ENCODE results near the gene RIMKLB.

Gene RIMKLB

GRCh38 chr12:8813572-8814357 is 116.0 kb downstream of the RIMKLB start:
- Histone ChIP-seq H3K27me3 (ENCODE audit: insufficient read depth, poor library complexity, severe bottlenecking) (no peaks in the 10 kb centered on the region), H3K27ac (replicated peaks) (no peak overlapping the region), H3K4me3 (replicated peaks; ENCODE audit: insufficient read depth, low read length) (no peak overlapping the region)
- no peak for DNase-seq (ENCODE audit: low read depth in 1 of 2, low spot score in 1 of 2)
- TF ChIP-seq, protein P1, sequence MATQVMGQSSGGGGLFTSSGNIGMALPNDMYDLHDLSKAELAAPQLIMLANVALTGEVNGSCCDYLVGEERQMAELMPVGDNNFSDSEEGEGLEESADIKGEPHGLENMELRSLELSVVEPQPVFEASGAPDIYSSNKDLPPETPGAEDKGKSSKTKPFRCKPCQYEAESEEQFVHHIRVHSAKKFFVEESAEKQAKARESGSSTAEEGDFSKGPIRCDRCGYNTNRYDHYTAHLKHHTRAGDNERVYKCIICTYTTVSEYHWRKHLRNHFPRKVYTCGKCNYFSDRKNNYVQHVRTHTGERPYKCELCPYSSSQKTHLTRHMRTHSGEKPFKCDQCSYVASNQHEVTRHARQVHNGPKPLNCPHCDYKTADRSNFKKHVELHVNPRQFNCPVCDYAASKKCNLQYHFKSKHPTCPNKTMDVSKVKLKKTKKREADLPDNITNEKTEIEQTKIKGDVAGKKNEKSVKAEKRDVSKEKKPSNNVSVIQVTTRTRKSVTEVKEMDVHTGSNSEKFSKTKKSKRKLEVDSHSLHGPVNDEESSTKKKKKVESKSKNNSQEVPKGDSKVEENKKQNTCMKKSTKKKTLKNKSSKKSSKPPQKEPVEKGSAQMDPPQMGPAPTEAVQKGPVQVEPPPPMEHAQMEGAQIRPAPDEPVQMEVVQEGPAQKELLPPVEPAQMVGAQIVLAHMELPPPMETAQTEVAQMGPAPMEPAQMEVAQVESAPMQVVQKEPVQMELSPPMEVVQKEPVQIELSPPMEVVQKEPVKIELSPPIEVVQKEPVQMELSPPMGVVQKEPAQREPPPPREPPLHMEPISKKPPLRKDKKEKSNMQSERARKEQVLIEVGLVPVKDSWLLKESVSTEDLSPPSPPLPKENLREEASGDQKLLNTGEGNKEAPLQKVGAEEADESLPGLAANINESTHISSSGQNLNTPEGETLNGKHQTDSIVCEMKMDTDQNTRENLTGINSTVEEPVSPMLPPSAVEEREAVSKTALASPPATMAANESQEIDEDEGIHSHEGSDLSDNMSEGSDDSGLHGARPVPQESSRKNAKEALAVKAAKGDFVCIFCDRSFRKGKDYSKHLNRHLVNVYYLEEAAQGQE (IDR thresholded peaks at IDR 0.05; ENCODE audit: insufficient replicate concordance, low read depth) = no peak
- TF ChIP-seq, protein P2, sequence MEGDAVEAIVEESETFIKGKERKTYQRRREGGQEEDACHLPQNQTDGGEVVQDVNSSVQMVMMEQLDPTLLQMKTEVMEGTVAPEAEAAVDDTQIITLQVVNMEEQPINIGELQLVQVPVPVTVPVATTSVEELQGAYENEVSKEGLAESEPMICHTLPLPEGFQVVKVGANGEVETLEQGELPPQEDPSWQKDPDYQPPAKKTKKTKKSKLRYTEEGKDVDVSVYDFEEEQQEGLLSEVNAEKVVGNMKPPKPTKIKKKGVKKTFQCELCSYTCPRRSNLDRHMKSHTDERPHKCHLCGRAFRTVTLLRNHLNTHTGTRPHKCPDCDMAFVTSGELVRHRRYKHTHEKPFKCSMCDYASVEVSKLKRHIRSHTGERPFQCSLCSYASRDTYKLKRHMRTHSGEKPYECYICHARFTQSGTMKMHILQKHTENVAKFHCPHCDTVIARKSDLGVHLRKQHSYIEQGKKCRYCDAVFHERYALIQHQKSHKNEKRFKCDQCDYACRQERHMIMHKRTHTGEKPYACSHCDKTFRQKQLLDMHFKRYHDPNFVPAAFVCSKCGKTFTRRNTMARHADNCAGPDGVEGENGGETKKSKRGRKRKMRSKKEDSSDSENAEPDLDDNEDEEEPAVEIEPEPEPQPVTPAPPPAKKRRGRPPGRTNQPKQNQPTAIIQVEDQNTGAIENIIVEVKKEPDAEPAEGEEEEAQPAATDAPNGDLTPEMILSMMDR (IDR thresholded peaks at IDR 0.05; ENCODE audit: insufficient read depth, low read length) = no peak
- TF ChIP-seq GABPA (IDR thresholded peaks at IDR 0.05; ENCODE audit: low read depth) = no peak
- no peak for TF ChIP-seq POLR2AphosphoS5 (IDR thresholded peaks at IDR 0.05; ENCODE audit: low read depth)
- no peak for TF ChIP-seq SPI1 (IDR thresholded peaks at IDR 0.05; ENCODE audit: borderline replicate concordance, low read depth)

- peak in 1 of 2 experiments; percentile 18 for DNase-seq (ENCODE audit: low read depth in 1 of 2, low spot score in 1 of 2)
- Histone ChIP-seq H3K27ac (replicated peaks) (no peak overlapping the region), H3K27me3 (ENCODE audit: insufficient read depth, poor library complexity, severe bottlenecking) (no peaks in the 10 kb centered on the region), H3K4me3 (replicated peaks; ENCODE audit: insufficient read depth, low read length) (no peak overlapping the region)
- TF ChIP-seq GABPA (IDR thresholded peaks at IDR 0.05; ENCODE audit: low read depth) = no peak
- TF ChIP-seq SPI1 (IDR thresholded peaks at IDR 0.05; ENCODE audit: borderline replicate concordance, low read depth) = peak; percentile 61; the same call in 1 of the 2 replicates
Observed at GRCh38 chr12:8816448-8817050, 118.8 kb downstream of the RIMKLB start.

- Histone ChIP-seq H3K27me3 (ENCODE audit: insufficient read depth, poor library complexity, severe bottlenecking) (no peaks in the 10 kb centered on the region), H3K4me3 (replicated peaks; ENCODE audit: insufficient read depth, low read length) (no peak overlapping the region), H3K27ac (replicated peaks) (no peak overlapping the region)
- DNase-seq (ENCODE audit: low read depth in 1 of 2, low spot score in 1 of 2) = no peak
- TF ChIP-seq, protein P1 (IDR thresholded peaks at IDR 0.05; ENCODE audit: insufficient replicate concordance, low read depth) = no peak
- TF ChIP-seq, protein P2 (IDR thresholded peaks at IDR 0.05; ENCODE audit: insufficient read depth, low read length) = no peak
- no peak for TF ChIP-seq SPI1 (IDR thresholded peaks at IDR 0.05; ENCODE audit: borderline replicate concordance, low read depth)
- no peak for TF ChIP-seq POLR2AphosphoS5 (IDR thresholded peaks at IDR 0.05; ENCODE audit: low read depth)
- no peak for TF ChIP-seq GABPA (IDR thresholded peaks at IDR 0.05; ENCODE audit: low read depth)
Observed at GRCh38 chr12:8817856-8818255, 120.1 kb downstream of the RIMKLB start.

GRCh38 chr12:8818526-8818925 is 120.7 kb downstream of the RIMKLB start:
- Histone ChIP-seq H3K27ac (replicated peaks) (no peak overlapping the region), H3K27me3 (ENCODE audit: insufficient read depth, poor library complexity, severe bottlenecking) (no peaks in the 10 kb centered on the region), H3K4me3 (replicated peaks; ENCODE audit: insufficient read depth, low read length) (no peak overlapping the region)
- TF ChIP-seq, protein P1 (IDR thresholded peaks at IDR 0.05; ENCODE audit: insufficient replicate concordance, low read depth) = no peak
- TF ChIP-seq POLR2AphosphoS5 (IDR thresholded peaks at IDR 0.05; ENCODE audit: low read depth) = no peak
- TF ChIP-seq, protein P2 (IDR thresholded peaks at IDR 0.05; ENCODE audit: insufficient read depth, low read length) = no peak
- no peak for TF ChIP-seq GABPA (IDR thresholded peaks at IDR 0.05; ENCODE audit: low read depth)
- no peak for TF ChIP-seq SPI1 (IDR thresholded peaks at IDR 0.05; ENCODE audit: borderline replicate concordance, low read depth)
- DNase-seq (ENCODE audit: low read depth in 1 of 2, low spot score in 1 of 2) = no peak

Measured in HL-60 (cell line).